Muscle of leg (tissue), 11 donors: Measurements from ENCODE around the gene SYNDIG1. TPM values are rescaled to one million over a fixed set of nuclear protein-coding genes. Genes with fewer than 3 reads are reported as not detected.
A peak's percentile ranks its signal among the peaks of the same experiment; 100 is the strongest.

ENCODE experiments used
- DNase-seq: peaks from one replicate; pipeline ENCODE4 v3.0.0; 2013
- H3K27ac ChIP-seq: one replicate; pipeline ENCODE4 v1.5.1; 2013; ENCODE audit warnings: mild to moderate bottlenecking, low read length, control low read depth
- H3K27me3 ChIP-seq: one replicate; pipeline ENCODE4 v1.6.1; 2013; ENCODE audit warnings: low read length; ENCODE audit not compliant: control insufficient read depth, insufficient read depth
- H3K36me3 ChIP-seq: one replicate; pipeline ENCODE4 v1.6.1; 2013; ENCODE audit warnings: low read length; ENCODE audit not compliant: control insufficient read depth, insufficient read depth
- H3K4me1 ChIP-seq: one replicate; pipeline ENCODE4 v1.6.1; 2013; ENCODE audit warnings: low read length; ENCODE audit not compliant: control insufficient read depth, insufficient read depth
- H3K4me3 ChIP-seq: one replicate; pipeline ENCODE4 v1.5.1; 2013; ENCODE audit warnings: low read length, control low read depth
- H3K9me3 ChIP-seq: replicated peaks from 2 replicates; pipeline ENCODE4 v1.6.1; 2013; ENCODE audit warnings: low read depth, low read length; ENCODE audit not compliant: control insufficient read depth
- WGBS: methylation state at CpG from one replicate; pipeline ENCODE4 v1.1.5; 2013; ENCODE audit warnings: missing lambda C conversion rate; ENCODE audit not compliant: insufficient coverage; 5-methylcytosine and 5-hydroxymethylcytosine counted together
- polyA plus RNA-seq, 8 donors: library from polyadenylated mRNA; unstranded; fragments of 120-200 nt; gene quantifications; one replicate each; pipeline versions ENCODE4 v1.2.1 to v1.2.3, GENCODE V29; 2013; ENCODE audit warnings: inconsistent platforms in 1 of 8, low replicate concordance in 1 of 8; ENCODE audit not compliant: insufficient read length in 8 of 8, insufficient read depth in 1 of 8
- total RNA-seq: library from RNA; stranded (reverse); fragments of 120-200 nt; gene quantifications from one replicate; pipeline ENCODE4 v1.2.4, GENCODE V29; 2013

Gene SYNDIG1
- total and polyA plus RNA-seq, 9 donors, result 2.5 to 5.3 (median 4.3) TPM

GRCh38 chr20:24685736-24686135, 216.3 kb downstream of the SYNDIG1 start:
- no peaks in the 10 kb centered on the region for H3K4me1 ChIP-seq
- no peak for DNase-seq
- H3K36me3 ChIP-seq, result no peaks in the 10 kb centered on the region
- no peaks in the 10 kb centered on the region for H3K27me3 ChIP-seq
- 71% methylated on average over 4 of the region's 5 CpGs for WGBS
- H3K9me3 ChIP-seq, result peaks cover 6% of the 10 kb centered on the region
- no peak overlapping the region for H3K27ac ChIP-seq
- no peak overlapping the region for H3K4me3 ChIP-seq

GRCh38 chr20:24686156-24686555, 216.7 kb downstream of the SYNDIG1 start:
- Histone ChIP-seq H3K9me3 (peaks cover 6% of the 10 kb centered on the region), H3K27me3 (no peaks in the 10 kb centered on the region), H3K27ac (no peak overlapping the region), H3K4me1 (no peaks in the 10 kb centered on the region), H3K36me3 (no peaks in the 10 kb centered on the region), H3K4me3 (no peak overlapping the region)
- 67% methylated on average over 7 of the region's 7 CpGs for WGBS
- DNase-seq, result no peak

- no peak overlapping the region for H3K4me3 ChIP-seq
- WGBS, result 86% methylated on average over 1 of the region's 1 CpG
- DNase-seq, result no peak
- peaks cover 15% of the 10 kb centered on the region for H3K4me1 ChIP-seq
- H3K36me3 ChIP-seq, result no peaks in the 10 kb centered on the region
- H3K27me3 ChIP-seq, result no peaks in the 10 kb centered on the region
- no peak overlapping the region for H3K27ac ChIP-seq
- H3K9me3 ChIP-seq, result peaks cover 6% of the 10 kb centered on the region
Measured at GRCh38 chr20:24690408-24690807, 221.0 kb downstream of the SYNDIG1 start.

- no peak for DNase-seq
- WGBS, result 86% methylated on average over 2 of the region's 4 CpGs
- Histone ChIP-seq H3K36me3 (no peaks in the 10 kb centered on the region), H3K4me3 (no peak overlapping the region), H3K9me3 (peaks cover 6% of the 10 kb centered on the region), H3K27me3 (no peaks in the 10 kb centered on the region), H3K4me1 (peaks cover 15% of the 10 kb centered on the region), H3K27ac (no peak overlapping the region)
Measured at GRCh38 chr20:24691901-24692351, 222.5 kb downstream of the SYNDIG1 start.

GRCh38 chr20:24692446-24693200, 223.2 kb downstream of the SYNDIG1 start:
- peaks cover 16% of the 10 kb centered on the region for H3K4me1 ChIP-seq
- peaks cover 3% of the 10 kb centered on the region for H3K9me3 ChIP-seq
- H3K27ac ChIP-seq, result no peak overlapping the region
- 90% methylated on average over 13 of the region's 14 CpGs for WGBS
- H3K4me3 ChIP-seq, result no peak overlapping the region
- H3K27me3 ChIP-seq, result no peaks in the 10 kb centered on the region
- no peak for DNase-seq
- no peaks in the 10 kb centered on the region for H3K36me3 ChIP-seq

- Histone ChIP-seq H3K4me3 (no peak overlapping the region), H3K9me3 (no peaks in the 10 kb centered on the region), H3K4me1 (peaks cover 22% of the 10 kb centered on the region), H3K27me3 (no peaks in the 10 kb centered on the region), H3K27ac (no peak overlapping the region), H3K36me3 (no peaks in the 10 kb centered on the region)
- no peak for DNase-seq
- WGBS, result 81% methylated on average over 7 of the region's 9 CpGs
Measured at GRCh38 chr20:24693466-24694156, 224.2 kb downstream of the SYNDIG1 start.

GRCh38 chr20:24694157-24694726, 224.8 kb downstream of the SYNDIG1 start:
- H3K36me3 ChIP-seq, result no peaks in the 10 kb centered on the region
- no peak overlapping the region for H3K27ac ChIP-seq
- WGBS, result 37% methylated on average over 9 of the region's 12 CpGs
- no peaks in the 10 kb centered on the region for H3K9me3 ChIP-seq
- H3K4me1 ChIP-seq, result peaks cover 22% of the 10 kb centered on the region
- no peak overlapping the region for H3K4me3 ChIP-seq
- no peaks in the 10 kb centered on the region for H3K27me3 ChIP-seq
- peak; percentile 45 for DNase-seq

GRCh38 chr20:24694727-24695528, 225.5 kb downstream of the SYNDIG1 start:
- 12% methylated on average over 12 of the region's 14 CpGs for WGBS
- Histone ChIP-seq H3K36me3 (no peaks in the 10 kb centered on the region), H3K27ac (no peak overlapping the region), H3K9me3 (no peaks in the 10 kb centered on the region), H3K4me3 (no peak overlapping the region), H3K27me3 (no peaks in the 10 kb centered on the region), H3K4me1 (peaks cover 22% of the 10 kb centered on the region)
- DNase-seq, result peak; percentile 17

GRCh38 chr20:24695529-24696225, 226.2 kb downstream of the SYNDIG1 start:
- Histone ChIP-seq H3K27ac (no peak overlapping the region), H3K9me3 (no peaks in the 10 kb centered on the region), H3K36me3 (no peaks in the 10 kb centered on the region), H3K4me1 (peaks cover 22% of the 10 kb centered on the region), H3K4me3 (no peak overlapping the region), H3K27me3 (no peaks in the 10 kb centered on the region)
- 83% methylated on average over 2 of the region's 2 CpGs for WGBS
- no peak for DNase-seq
